ENCODE results near the gene RALB.

The RALB gene

GRCh38 chr2:120269076-120269744 lies 16.6 kb downstream of the RALB start:
- DNase-seq = peak; percentile 13

DNA sequence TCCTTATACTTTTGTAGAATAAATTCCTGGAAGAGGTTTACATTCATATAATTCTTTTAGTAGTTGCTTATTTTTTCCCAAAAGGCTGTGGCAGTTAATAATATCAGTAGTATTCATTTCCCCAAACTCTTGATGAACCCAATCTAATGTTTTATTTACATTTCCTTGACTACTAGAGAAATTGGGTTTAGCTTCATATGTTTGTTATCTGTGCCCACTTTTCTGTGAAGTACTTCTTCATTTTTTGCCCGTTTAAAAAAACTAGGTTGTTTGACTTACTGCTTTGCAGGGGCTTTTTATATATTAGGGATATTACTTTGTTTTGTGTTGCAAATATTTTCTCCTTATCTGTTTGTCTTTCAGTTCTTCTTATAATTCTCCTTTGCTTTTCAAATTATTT lies 17.2 kb downstream of the RALB start:
- no peak for DNase-seq

- no peak for DNase-seq
Observed at GRCh38 chr2:120271711-120272379, 19.2 kb downstream of the RALB start.

DNA sequence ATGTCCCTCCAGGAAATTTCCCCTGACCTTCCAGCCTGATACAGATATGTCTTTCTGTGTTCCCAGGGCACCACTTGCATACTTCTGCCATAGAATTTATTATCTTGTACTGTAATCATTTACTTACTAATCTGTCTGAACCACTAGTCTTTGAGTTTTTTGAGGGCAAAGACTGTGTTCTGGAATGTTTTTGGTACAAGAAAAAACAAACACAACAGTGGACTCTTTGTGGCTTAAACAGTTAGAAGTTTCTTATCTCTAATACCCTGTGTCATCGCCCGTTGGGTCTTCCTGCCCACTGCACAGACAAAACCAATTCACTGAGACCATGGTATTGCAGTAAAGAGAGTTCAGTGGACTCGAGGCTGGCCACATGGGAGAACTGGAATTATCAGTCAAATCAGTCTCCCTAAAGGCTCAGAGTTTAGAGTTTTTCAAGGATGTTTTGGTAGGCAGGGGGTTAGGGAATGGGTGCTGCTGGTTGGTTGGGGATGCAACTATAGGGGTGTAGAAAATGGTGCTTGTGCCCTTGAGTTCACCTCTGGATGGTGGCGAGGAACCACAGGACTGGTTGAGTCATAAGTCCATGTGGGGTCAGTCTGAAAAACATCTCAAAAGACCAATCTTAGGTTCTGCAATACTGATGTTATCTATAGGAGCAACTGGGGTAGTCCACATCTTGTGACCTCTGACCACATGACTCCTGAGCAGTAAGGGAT lies 20.3 kb downstream of the RALB start:
- no peak for DNase-seq

- no peak for DNase-seq
Observed at GRCh38 chr2:120275617-120276400, 23.2 kb downstream of the RALB start.

- DNase-seq = no peak
Observed at GRCh38 chr2:120277505-120278205, 25.0 kb downstream of the RALB start.

DNA sequence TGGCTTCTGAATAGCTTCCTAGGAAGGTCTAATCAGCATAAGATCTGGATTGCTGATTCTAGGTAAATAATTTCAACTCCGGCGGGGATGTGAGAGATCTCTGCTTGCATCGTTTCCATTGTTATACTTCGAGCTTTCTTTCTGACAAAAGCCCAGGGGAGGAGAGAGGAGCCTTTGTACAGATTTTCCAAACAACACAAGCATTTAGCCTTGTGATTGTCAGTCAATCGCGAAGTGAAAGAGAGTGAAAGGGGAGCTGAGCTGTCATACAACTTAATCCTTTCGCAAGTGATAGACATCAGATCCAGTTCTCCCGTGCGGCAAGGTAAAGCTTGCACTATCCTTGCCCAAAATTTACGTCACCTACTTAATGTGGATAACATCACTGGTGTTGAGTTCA lies 26.2 kb downstream of the RALB start:
- no peak for DNase-seq

DNA sequence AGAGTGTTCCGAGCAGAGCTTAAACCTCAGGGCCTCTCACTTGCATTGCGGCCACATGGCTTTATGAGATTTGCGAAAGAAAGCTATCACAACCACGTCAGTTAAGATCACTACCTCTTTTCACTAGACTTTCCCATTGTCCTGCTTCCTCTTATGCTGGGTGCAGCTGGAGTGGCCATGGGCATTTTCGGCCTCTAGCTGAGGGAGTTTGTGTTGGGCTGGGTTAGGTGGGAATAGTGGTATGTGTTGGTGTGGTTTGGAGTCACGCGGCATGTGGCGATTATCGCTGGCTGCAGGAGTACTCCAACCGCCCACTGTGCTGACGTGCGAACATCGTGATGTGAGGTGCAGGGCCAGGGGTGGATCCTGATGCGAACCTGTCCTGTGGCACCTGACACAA lies 27.1 kb downstream of the RALB start:
- DNase-seq = no peak

DNA sequence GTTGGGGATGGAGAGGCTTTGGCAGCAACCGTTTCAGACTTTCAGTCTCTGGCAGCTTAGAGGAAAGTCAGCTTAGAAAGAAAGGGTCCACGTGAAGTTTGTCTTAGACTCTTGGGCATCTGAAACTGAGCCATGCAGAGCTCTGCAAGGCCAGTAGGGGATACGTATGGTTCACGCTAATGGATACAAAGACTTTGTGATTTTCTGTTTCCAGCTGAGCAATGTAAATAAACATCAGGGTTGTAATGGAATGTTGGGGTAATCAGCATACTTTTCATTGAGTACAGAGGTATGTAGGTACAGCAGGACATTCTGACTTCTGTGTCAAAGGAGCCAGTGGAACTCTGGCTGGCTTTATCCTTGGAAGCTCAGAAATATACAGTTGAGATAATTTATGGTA lies 31.0 kb downstream of the RALB start:
- DNase-seq = no peak

- DNase-seq = no peak
Observed at GRCh38 chr2:120285056-120285455, 32.4 kb downstream of the RALB start.

- no peak for DNase-seq
Observed at GRCh38 chr2:120287183-120288015, 34.7 kb downstream of the RALB start.

GRCh38 chr2:120288016-120288373 lies 35.3 kb downstream of the RALB start:
- no peak for DNase-seq

- DNase-seq = no peak
Observed at GRCh38 chr2:120289221-120289906, 36.7 kb downstream of the RALB start.

DNA sequence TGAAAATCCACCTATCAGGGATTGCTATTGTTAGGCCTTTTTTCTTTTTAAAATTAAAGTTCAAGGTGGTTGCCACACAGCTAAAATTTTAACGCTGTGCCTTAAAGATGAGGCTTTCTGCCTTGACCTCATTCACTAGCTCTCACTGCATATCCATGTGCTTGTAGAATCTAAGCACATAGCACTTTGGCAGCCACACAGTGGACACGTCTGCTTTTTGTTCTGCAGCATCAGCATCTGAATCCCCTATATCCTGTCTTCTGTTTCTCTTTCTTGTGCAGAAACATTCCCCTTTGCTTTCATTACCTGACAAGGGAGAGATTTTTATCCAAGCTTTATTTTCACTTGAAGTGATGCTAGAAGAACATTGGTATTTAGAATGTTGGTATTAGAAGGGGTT lies 38.1 kb downstream of the RALB start:
- DNase-seq = no peak

DNA sequence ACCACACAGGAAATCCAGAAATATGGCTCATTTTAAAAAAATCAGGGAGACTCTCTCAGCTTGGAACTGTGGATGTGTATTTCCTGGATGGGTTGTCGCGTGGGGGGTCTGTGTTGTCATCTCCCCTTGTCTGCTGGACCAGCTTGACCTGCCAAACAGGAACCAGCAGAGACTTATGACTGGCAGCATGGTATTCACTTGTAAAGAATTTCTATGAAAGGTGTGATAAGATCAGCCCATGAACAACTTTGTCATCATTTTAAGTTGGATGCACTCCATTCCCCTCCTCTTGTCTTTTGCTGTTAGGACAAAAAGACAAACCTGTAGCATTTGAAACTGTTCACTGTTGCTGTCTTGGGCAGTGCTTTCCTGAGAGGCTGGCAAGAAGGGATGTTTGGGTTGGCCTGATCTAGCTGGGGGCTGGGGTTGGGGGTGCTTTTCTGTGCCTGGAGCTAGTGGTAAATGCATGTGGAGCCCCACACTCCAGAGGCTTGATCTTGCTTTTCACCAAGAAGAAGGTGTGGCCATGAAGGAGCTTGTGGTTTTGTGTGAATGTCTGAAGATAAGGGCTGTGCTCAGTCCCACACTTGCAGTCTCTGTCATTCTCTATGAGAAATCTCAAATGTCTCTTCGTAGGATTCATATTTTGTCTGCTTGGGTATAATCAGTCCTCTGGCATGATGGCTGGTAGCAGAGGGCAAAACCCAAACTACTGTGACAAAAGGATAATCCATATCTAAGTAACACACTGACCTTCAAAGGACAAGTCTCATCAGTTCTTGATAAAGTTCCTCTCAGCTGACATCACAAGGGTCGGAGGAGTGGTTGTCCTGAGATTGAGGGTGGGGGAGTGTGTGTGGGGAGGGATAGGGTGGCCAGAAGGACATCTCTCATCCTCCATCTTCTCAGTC lies 39.0 kb downstream of the RALB start:
- no peak for DNase-seq

- DNase-seq = no peak
Observed at GRCh38 chr2:120293096-120294007, 40.7 kb downstream of the RALB start.

GRCh38 chr2:120294008-120294340 lies 41.3 kb downstream of the RALB start:
- no peak for DNase-seq

- DNase-seq = no peak
Observed at GRCh38 chr2:120298173-120298835, 45.7 kb downstream of the RALB start.

- DNase-seq = no peak
Observed at GRCh38 chr2:120299004-120299403, 46.4 kb downstream of the RALB start.
